Activated CD8-positive, alpha-beta memory T cell treated with anti-CD3 and anti-CD28 coated beads, Interleukin-2, amount 50 U/mL, for 1 hour (primary cell): ENCODE results near the gene ARHGEF9.
"Not testable (repeated sequence)": the region's sequence is repeated elsewhere in the genome, so short reads cannot be mapped to it uniquely, and the experiment has no call there.

Experiments
- DNase-seq: peaks from one replicate; pipeline ENCODE4 v3.0.0-alpha.2; 2020; ENCODE audit errors: extremely low read depth

The ARHGEF9 gene

GRCh38 chrX:63661676-63662075, 123.3 kb downstream of the ARHGEF9 start:
- DNase-seq: no peak

- DNase-seq: no peak
Observed at GRCh38 chrX:63658920-63659319, 126.1 kb downstream of the ARHGEF9 start.

GRCh38 chrX:63657821-63658220, 127.2 kb downstream of the ARHGEF9 start:
- no peak for DNase-seq

DNA sequence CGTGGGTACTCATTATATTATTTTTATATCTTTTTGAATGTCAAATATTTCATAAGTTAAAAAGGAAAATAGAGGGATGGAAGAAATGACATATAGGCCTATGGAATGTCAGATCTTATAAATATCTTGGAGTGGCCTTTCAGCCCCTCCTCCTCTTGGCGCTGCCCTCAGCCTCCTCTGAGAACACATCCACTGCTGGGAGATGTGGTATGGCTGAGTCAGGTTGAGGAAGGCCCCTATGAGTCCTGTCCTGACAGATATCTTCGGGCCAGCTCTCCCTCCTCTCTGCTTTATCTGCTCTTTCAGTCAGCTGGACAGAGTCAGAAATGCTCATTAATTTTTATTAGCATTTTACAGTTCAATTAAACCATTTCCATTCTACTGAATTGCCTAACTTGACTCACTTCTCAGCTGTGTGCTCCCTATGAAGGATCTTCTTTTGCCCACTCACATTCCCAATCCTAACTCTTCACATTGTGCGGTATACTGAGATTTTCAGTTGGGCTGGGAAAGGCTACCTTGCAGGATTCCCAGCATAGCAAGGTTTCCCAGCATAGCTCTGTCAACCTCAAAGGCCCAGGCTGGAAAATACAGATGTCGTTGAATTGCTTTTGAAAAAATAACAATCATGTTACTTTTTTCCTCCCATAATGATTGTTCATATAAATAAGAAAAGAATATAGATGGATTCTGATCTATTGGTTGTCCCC, 128.0 kb downstream of the ARHGEF9 start:
- no peak for DNase-seq

DNA sequence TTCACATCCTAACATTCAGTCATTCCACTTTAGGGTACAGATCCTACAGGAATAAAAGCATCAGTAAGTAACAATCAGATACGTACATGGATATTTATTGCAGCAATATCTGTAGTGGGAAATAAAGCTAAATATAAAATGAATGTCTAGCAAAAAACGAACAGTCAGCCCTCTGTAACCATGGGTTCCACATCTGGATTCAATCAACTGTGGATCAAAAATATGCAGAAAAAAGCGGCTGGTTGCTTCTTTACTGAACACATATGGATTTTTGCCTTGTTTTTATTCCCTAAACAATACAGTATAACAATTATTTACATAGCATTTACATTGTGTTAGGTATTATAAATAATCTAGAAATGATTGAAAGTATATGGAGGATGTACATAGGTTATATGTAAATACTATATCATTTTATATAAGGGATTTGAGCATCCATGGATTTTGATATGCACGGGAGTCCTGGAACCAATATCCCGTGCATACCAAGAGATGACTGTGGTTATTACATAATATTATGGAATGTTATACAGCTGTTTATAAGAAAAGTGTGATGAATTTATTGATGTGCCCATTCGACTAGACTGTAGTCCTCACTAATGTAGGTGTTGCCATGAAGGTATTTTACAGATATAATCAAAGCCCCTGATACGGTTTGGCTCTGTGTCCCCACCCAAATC, 132.8 kb downstream of the ARHGEF9 start:
- no peak for DNase-seq

- DNase-seq: not testable (repeated sequence)
Observed at GRCh38 chrX:63645748-63646147, 139.3 kb downstream of the ARHGEF9 start.

GRCh38 chrX:63635750-63636149, 149.3 kb downstream of the ARHGEF9 start:
- no peak for DNase-seq

- no peak for DNase-seq
Observed at GRCh38 chrX:63613531-63614028, 171.4 kb downstream of the ARHGEF9 start.

DNA sequence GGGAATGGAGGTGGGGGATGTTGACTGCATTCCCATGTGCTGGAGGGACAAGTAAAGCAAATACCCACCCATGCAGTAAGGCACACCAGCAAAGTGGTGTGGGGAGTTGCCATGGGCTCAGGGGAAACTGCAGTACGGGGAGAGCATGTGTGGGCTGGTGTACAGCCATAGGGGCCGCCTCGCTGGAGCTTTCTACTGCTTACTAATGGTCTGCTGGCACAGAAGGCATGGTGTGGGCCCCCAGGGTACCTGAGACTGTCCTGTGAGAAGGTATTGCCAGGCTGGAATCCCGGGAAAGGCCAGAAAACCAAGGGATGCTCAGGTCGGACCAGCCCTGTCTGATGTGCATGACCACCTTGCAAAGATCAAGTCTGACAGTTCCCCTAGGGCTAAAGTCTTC, 199.1 kb downstream of the ARHGEF9 start:
- no peak for DNase-seq
